Upper lobe of right lung (tissue), 1 donor: ENCODE results near the gene CMIP. TPM values are rescaled to one million over a fixed set of nuclear protein-coding genes. Genes with fewer than 3 reads are reported as not detected.

Experiments
- ATAC-seq: fragments of 200-7000 bp; cut with Tn5 transposase; one replicate; pipeline ENCODE4 v1.9.1; 2020; ENCODE audit warnings: mild to moderate bottlenecking, moderate library complexity
- DNase-seq: peaks from one replicate; pipeline ENCODE4 v3.0.0-alpha.2; 2020
- H3K27ac ChIP-seq: fragments of 200-600 bp; one replicate; pipeline ENCODE4 v1.8.0; 2022
- H3K27me3 ChIP-seq: fragments of 200-600 bp; one replicate; pipeline ENCODE4 v1.8.0; 2022; ENCODE audit warnings: mild to moderate bottlenecking
- H3K36me3 ChIP-seq: fragments of 200-600 bp; one replicate; pipeline ENCODE4 v1.8.0; 2022
- H3K4me1 ChIP-seq: fragments of 200-600 bp; one replicate; pipeline ENCODE4 v1.8.0; 2022
- H3K4me3 ChIP-seq: fragments of 200-600 bp; one replicate; pipeline ENCODE4 v1.8.0; 2022; ENCODE audit warnings: mild to moderate bottlenecking
- H3K9me3 ChIP-seq: fragments of 200-600 bp; one replicate; pipeline ENCODE4 v1.8.0; 2022
- CTCF ChIP-seq: fragments of 200-600 bp; IDR thresholded peaks from one replicate; pipeline ENCODE4 v1.8.0; 2022; ENCODE audit warnings: antibody characterized with exemption
- intact Hi-C: fragments of 100-400 bp; cut with DNase I; formaldehyde crosslinking; loops from one replicate; pipeline ENCODE4 v1.11.0; 2022
- total RNA-seq: library from RNA; stranded (reverse); fragmentation: NEBNext Ultra II Directional; extraction: Animal tissue kit (Norgen Biotek cat#: 25700); gene quantifications from one replicate; pipeline ENCODE4 v1.2.1, GENCODE V29; 2021
- donor health status: DM: no; HTN: yes; CAD: no; lungs with severe emphysema.

CMIP gene
- total RNA-seq, 1 donor from 2014 or later, result 73.8 TPM

GRCh38 chr16:81542609-81543570 is 98.3 kb downstream of the CMIP start:
- ATAC-seq (no peak), DNase-seq (peak; percentile 56)
- no peak overlapping the region for H3K4me3 ChIP-seq
- peak overlapping the region; percentile 24 for H3K27ac ChIP-seq
- peaks cover 62% of the 10 kb centered on the region for H3K4me1 ChIP-seq
- intact Hi-C loops, result no loop called here
- H3K9me3 ChIP-seq, result no peaks in the 10 kb centered on the region
- no peaks in the 10 kb centered on the region for H3K27me3 ChIP-seq
- TF ChIP-seq CTCF, result no peak
- H3K36me3 ChIP-seq, result no peaks in the 10 kb centered on the region

DNA sequence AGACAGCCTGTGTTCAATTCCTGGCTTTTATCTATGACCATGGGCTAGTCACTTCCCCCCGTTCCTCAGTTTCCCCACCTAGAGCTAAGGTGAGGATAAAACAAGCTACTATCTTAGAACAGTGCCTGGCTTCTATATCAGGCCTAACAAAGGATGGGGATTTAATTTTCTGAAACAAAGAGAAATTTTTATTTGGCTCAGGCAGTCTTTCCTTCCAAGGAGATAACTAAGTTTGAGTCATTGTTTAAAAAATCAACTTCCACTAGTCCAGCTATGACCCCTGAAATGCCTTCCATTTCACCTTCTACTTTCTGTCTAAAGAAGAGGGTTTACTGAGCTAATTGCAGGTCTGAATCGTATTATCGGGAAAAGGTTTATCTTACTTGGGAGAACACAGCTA is 99.0 kb downstream of the CMIP start:
- H3K27ac ChIP-seq, result peak overlapping the region; percentile 24
- no peaks in the 10 kb centered on the region for H3K27me3 ChIP-seq
- no peak overlapping the region for H3K4me3 ChIP-seq
- TF ChIP-seq CTCF, result no peak
- no peaks in the 10 kb centered on the region for H3K36me3 ChIP-seq
- H3K4me1 ChIP-seq, result peaks cover 65% of the 10 kb centered on the region
- no peak for DNase-seq
- no peak for ATAC-seq
- intact Hi-C loops, result no loop called here
- no peaks in the 10 kb centered on the region for H3K9me3 ChIP-seq

DNA sequence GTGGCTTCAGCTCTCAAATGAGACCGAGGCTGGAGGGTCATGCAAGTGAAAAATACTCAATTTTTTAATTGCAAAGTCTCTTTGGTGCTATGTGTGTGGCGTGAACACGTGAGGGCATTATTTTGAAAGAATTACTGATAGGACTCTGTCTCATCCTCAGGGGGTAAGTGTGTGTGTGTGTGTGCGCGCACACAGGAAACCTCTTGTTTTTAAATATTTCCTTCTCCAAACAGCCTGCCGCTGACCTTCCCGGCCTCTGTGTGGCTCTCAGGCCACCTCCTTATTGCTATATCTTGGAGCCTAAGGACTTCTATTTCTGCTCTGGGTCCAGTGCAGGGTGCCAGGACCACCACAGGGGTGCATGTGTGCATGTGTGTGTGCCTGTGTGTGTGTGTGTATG is 99.7 kb downstream of the CMIP start:
- ATAC-seq (peak; percentile 14), DNase-seq (peak; percentile 53)
- Histone ChIP-seq H3K27ac (no peak overlapping the region), H3K4me1 (peaks cover 65% of the 10 kb centered on the region), H3K9me3 (no peaks in the 10 kb centered on the region), H3K4me3 (no peak overlapping the region), H3K27me3 (no peaks in the 10 kb centered on the region), H3K36me3 (no peaks in the 10 kb centered on the region)
- intact Hi-C loops, result no loop called here
- TF ChIP-seq CTCF, result no peak

GRCh38 chr16:81544700-81545271 is 100.2 kb downstream of the CMIP start:
- DNase-seq (peak; percentile 44), ATAC-seq (peak; percentile 50)
- Histone ChIP-seq H3K36me3 (no peaks in the 10 kb centered on the region), H3K9me3 (no peaks in the 10 kb centered on the region), H3K4me1 (peaks cover 60% of the 10 kb centered on the region), H3K27me3 (no peaks in the 10 kb centered on the region), H3K27ac (no peak overlapping the region), H3K4me3 (no peak overlapping the region)
- intact Hi-C loops, result no loop called here
- no peak for TF ChIP-seq CTCF

DNA sequence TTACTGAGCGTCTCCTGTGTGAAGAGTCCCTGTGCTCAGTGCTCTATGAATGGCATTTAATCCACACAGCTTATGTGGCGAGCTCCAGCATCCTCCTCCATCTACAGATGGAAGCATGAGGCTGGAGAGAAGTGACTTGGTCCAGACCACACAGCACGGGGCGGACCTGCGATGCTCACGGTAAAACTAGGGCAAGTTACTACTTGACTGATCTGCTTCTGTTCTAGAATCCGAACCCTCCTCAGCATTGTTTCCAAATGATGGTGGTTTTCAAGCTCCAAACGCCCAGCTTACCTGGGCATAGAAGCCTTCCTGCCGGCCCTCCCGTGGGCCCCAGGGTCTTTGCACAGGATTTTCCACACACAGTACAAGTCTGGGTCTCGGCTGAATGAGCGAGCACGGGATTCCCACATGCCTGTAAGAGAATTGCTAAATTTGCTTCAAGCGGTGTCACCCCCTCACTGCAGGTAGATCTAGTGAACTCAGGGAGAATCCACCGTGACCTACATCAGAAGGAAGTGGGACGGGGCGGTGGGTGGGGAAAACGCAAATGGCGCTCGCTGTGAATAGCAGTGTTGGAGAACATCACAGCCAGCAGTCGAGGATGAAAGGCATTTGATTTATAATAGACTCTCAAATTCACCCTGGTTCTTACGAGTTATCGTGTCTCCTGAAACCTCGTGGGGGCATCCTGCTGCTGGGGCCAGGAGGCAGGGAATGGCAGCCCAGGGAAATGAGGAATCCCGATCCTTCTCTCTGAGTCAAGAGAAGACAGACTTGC is 101.1 kb downstream of the CMIP start:
- H3K4me1 ChIP-seq, result peaks cover 58% of the 10 kb centered on the region
- no peaks in the 10 kb centered on the region for H3K36me3 ChIP-seq
- TF ChIP-seq CTCF, result no peak
- no peak overlapping the region for H3K4me3 ChIP-seq
- no peak overlapping the region for H3K27ac ChIP-seq
- ATAC-seq (no peak), DNase-seq (peak; percentile 33)
- no peaks in the 10 kb centered on the region for H3K27me3 ChIP-seq
- intact Hi-C loops, result no loop called here
- no peaks in the 10 kb centered on the region for H3K9me3 ChIP-seq
